GM23338 (cell line): Measurements from ENCODE around the gene PKP3. TPM values are rescaled to one million over a fixed set of nuclear protein-coding genes. Genes with fewer than 3 reads are reported as not detected.
A peak's percentile ranks its signal among the peaks of the same experiment; 100 is the strongest.

Source experiments
- ATAC-seq: fragments of 200-7000 bp; cut with Tn5 transposase; 3 replicates; pipeline ENCODE4 v1.9.1; 2020
- DNase-seq: peaks from one replicate; pipeline ENCODE4 v3.0.0-alpha.2; 2015; ENCODE audit warnings: low spot score
- H2AFZ ChIP-seq: fragments of 200-600 bp; sonication (generic); 2 replicates; pipeline ENCODE4 v1.8.0; 2016; ENCODE audit warnings: antibody characterized with exemption, mild to moderate bottlenecking, moderate library complexity
- H3F3A ChIP-seq: fragments of 200-600 bp; sonication (generic); replicated peaks from 2 replicates; pipeline ENCODE4 v1.8.0; 2017; ENCODE audit warnings: antibody characterized with exemption, mixed run types, low read depth
- H3K27ac ChIP-seq: fragments of 200-600 bp; sonication (generic); 2 replicates; pipeline ENCODE4 v1.6.1; 2016; ENCODE audit warnings: low read depth
- H3K27me3 ChIP-seq: fragments of 200-600 bp; sonication (generic); 2 replicates; pipeline ENCODE4 v1.8.0; 2016; ENCODE audit warnings: mild to moderate bottlenecking, mixed run types, moderate library complexity; ENCODE audit not compliant: insufficient read depth
- H3K36me3 ChIP-seq: fragments of 200-600 bp; sonication (generic); 2 replicates; pipeline ENCODE4 v1.8.0; 2016; ENCODE audit warnings: mild to moderate bottlenecking; ENCODE audit not compliant: insufficient read depth
- H3K4me1 ChIP-seq: fragments of 200-600 bp; sonication (generic); 2 replicates; pipeline ENCODE4 v1.8.0; 2016; ENCODE audit warnings: mild to moderate bottlenecking, moderate library complexity; ENCODE audit not compliant: insufficient read depth
- H3K4me2 ChIP-seq: fragments of 200-600 bp; sonication (generic); 2 replicates; pipeline ENCODE4 v1.7.1; 2017; ENCODE audit warnings: mixed run types
- H3K4me3 ChIP-seq: fragments of 200-600 bp; sonication (generic); 2 replicates; pipeline ENCODE4 v1.6.1; 2016; ENCODE audit warnings: mixed run types
- H3K79me2 ChIP-seq: fragments of 200-600 bp; sonication (generic); replicated peaks from 2 replicates; pipeline ENCODE4 v1.8.0; 2017; ENCODE audit warnings: mild to moderate bottlenecking; ENCODE audit not compliant: insufficient read depth
- H3K9me2 ChIP-seq: fragments of 200-600 bp; sonication (generic); 2 replicates; pipeline ENCODE4 v1.8.0; 2017; ENCODE audit not compliant: insufficient read depth
- H4K20me1 ChIP-seq: fragments of 200-600 bp; sonication (generic); replicated peaks from 2 replicates; pipeline ENCODE4 v1.8.0; 2017; ENCODE audit warnings: mild to moderate bottlenecking; ENCODE audit not compliant: insufficient read depth
- H3K27ac Mint-ChIP-seq: 2 replicates; pipeline ENCODE4 v1.8.0; 2020; ENCODE audit warnings: inconsistent platforms, mild to moderate bottlenecking, moderate library complexity, mixed read lengths
- H3K27me3 Mint-ChIP-seq: 3 replicates; pipeline ENCODE4 v1.8.0; 2022; ENCODE audit warnings: low read depth, mild to moderate bottlenecking, moderate library complexity, mixed read lengths, inconsistent platforms; ENCODE audit not compliant: insufficient read depth, poor library complexity
- H3K36me3 Mint-ChIP-seq: 3 replicates; pipeline ENCODE4 v1.8.0; 2021; ENCODE audit warnings: low read depth, mild to moderate bottlenecking, inconsistent platforms, moderate library complexity, mixed read lengths
- H3K4me1 Mint-ChIP-seq: 3 replicates; pipeline ENCODE4 v1.8.0; 2020; ENCODE audit warnings: mild to moderate bottlenecking, inconsistent platforms, mixed read lengths
- H3K4me3 Mint-ChIP-seq: 3 replicates; pipeline ENCODE4 v1.8.0; 2021; ENCODE audit warnings: moderate library complexity, mild to moderate bottlenecking, inconsistent platforms, mixed read lengths
- H3K9me3 Mint-ChIP-seq: 3 replicates; pipeline ENCODE4 v1.8.0; 2020; ENCODE audit warnings: moderate library complexity, mild to moderate bottlenecking, inconsistent platforms, mixed read lengths
- CTCF ChIP-seq, 2 experiments: fragments of 200-600 bp in 1 of 2; sonication (generic) in 1 of 2; conservative IDR thresholded peaks; 2 replicates each; pipeline versions ENCODE4 v1.5.1 to v1.6.1; 2016 to 2017; ENCODE audit warnings: antibody characterized with exemption in 2 of 2, low read depth in 2 of 2, mild to moderate bottlenecking in 2 of 2, moderate library complexity in 1 of 2
- EZH2phosphoT487 ChIP-seq: fragments of 200-600 bp; sonication (generic); IDR thresholded peaks from one replicate; pipeline ENCODE4 v1.8.1; 2018; ENCODE audit warnings: antibody characterized with exemption; ENCODE audit not compliant: unreplicated experiment
- NANOG ChIP-seq: IDR thresholded peaks from 2 replicates; pipeline ENCODE4 v1.6.1; 2016; ENCODE audit warnings: antibody characterized with exemption, borderline replicate concordance
- REST ChIP-seq: IDR thresholded peaks from one replicate; pipeline ENCODE4 v1.6.1; 2018; ENCODE audit warnings: antibody characterized with exemption; ENCODE audit not compliant: unreplicated experiment
- STAT1 ChIP-seq: IDR thresholded peaks from one replicate; pipeline ENCODE4 v1.6.1; 2016; ENCODE audit warnings: antibody characterized with exemption; ENCODE audit not compliant: unreplicated experiment
- ZNF114 ChIP-seq: fragments of 250-450 bp; sonication (Bioruptor Pico); IDR thresholded peaks from 2 replicates; pipeline ENCODE4 v1.5.0; 2020; ENCODE audit warnings: mild to moderate bottlenecking, moderate library complexity
- ZNF331 ChIP-seq: fragments of 250-450 bp; sonication (Bioruptor Pico); IDR thresholded peaks from 2 replicates; pipeline ENCODE4 v1.5.0; 2020; ENCODE audit warnings: low read depth, mild to moderate bottlenecking, moderate library complexity
- ZNF462 ChIP-seq: fragments of 250-450 bp; sonication (Bioruptor Pico); IDR thresholded peaks from 2 replicates; pipeline ENCODE4 v1.5.0; 2020; ENCODE audit warnings: mild to moderate bottlenecking, moderate library complexity
- polyA plus RNA-seq: library from polyadenylated mRNA; unstranded; fragments of >200 nt; fragmentation: Nextera tagmentation; extraction: Ambion mirVana; gene quantifications from 2 replicates; pipeline ENCODE4 v1.2.1, GENCODE V29; 2016
- total RNA-seq: library from RNA; depleted of rRNA; stranded (reverse); fragments of >200 nt; shearing (Covaris generic); gene quantifications from 2 replicates; pipeline ENCODE4 v1.2.3, GENCODE V29; 2014

The PKP3 gene
- total and polyA plus RNA-seq, 2 experiments from 2014 or later: 7.2 to 23.0 TPM

GRCh38 chr11:404551-405264 lies 10.7 kb downstream of the PKP3 start (continued):
- no peak for TF ChIP-seq REST
- TF ChIP-seq ZNF114 (CRISPR knock-in tag): no peak
- no peak for TF ChIP-seq EZH2phosphoT487
- no peak for TF ChIP-seq NANOG
- TF ChIP-seq STAT1: no peak
- no peak for TF ChIP-seq ZNF331 (CRISPR knock-in tag)

- no peak overlapping the region; the same call in 1 of the 2 replicates for H3K4me2 ChIP-seq
- no peaks in the 10 kb centered on the region for H3K4me1 ChIP-seq
- H3K27ac Mint-ChIP-seq: no peak overlapping the region
- H2AFZ ChIP-seq: no peak overlapping the region
- H3K4me1 Mint-ChIP-seq: no peaks in the 10 kb centered on the region; the same call in 2 of the 3 replicates
- H3K4me3 ChIP-seq: no peak overlapping the region
- H3F3A ChIP-seq: no peaks in the 10 kb centered on the region
- H3K9me2 ChIP-seq: no peaks in the 10 kb centered on the region
- peaks cover 10% of the 10 kb centered on the region; the same call in 2 of the 3 replicates for H3K9me3 Mint-ChIP-seq
- H3K36me3 Mint-ChIP-seq: no peaks in the 10 kb centered on the region; the same call in 2 of the 3 replicates
- ATAC-seq (peak; percentile 6; the same call in 2 of the 3 replicates), DNase-seq (no peak)
- H3K27me3 Mint-ChIP-seq: peaks cover 8% of the 10 kb centered on the region
- H3K27ac ChIP-seq: no peak overlapping the region
- H4K20me1 ChIP-seq: no peaks in the 10 kb centered on the region; the same call in 1 of the 2 replicates
- H3K79me2 ChIP-seq: no peaks in the 10 kb centered on the region
- no peaks in the 10 kb centered on the region for H3K36me3 ChIP-seq
- TF ChIP-seq ZNF462 (CRISPR knock-in tag) (no peak), CTCF (conservative IDR thresholded peaks at IDR 0.05; ENCODE audit: low read depth in 2 of 2) (peak in 1 of 2 experiments; percentile 56; a peak in 2 of 4 replicates)
- peak overlapping the region; percentile 38; the same call in 2 of the 3 replicates for H3K4me3 Mint-ChIP-seq
- no peaks in the 10 kb centered on the region for H3K27me3 ChIP-seq
Measured at GRCh38 chr11:405323-405953, 11.4 kb downstream of the PKP3 start.
